ENCODE results near the gene GNG12.

The GNG12 gene

DNA sequence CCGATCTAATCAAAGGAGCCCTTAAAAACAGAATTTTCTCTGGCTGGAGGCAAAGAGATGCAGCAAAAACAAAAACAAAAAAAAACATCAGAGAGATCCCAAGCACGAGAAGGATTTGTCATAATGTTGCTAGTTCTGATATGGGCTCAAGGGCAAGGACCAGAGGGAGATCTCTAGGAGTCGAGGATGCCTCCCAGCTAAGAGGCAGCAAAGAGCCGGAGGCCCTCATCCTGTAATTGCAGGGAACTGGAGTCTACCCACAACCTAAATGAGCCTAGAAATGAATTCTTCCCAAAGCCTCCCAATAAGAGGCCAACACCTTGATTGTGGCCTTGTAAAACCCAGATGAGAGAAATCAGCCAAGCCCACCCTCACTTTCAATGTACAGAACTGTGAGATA is 12.0 kb downstream of the GNG12 start:
- no peaks in the 10 kb centered on the region for H3K9me2 ChIP-seq (replicated peaks; ENCODE audit: insufficient read depth, low read length)
- H3K4me2 ChIP-seq (ENCODE audit: low read depth, low read length, poor library complexity, severe bottlenecking), result no peak overlapping the region
- no peak overlapping the region for H3K4me3 ChIP-seq (ENCODE audit: insufficient read depth, low read length, poor library complexity, severe bottlenecking)
- H3K27ac ChIP-seq (ENCODE audit: low read depth, low read length), result no peak overlapping the region
- no peak overlapping the region for H2AFZ ChIP-seq (ENCODE audit: low read depth, low read length, severe bottlenecking)
- no peaks in the 10 kb centered on the region for H3K79me2 ChIP-seq (ENCODE audit: insufficient read depth, low read length)
- no peaks in the 10 kb centered on the region for H3K27me3 ChIP-seq (ENCODE audit: low read length)
- no peaks in the 10 kb centered on the region for H4K20me1 ChIP-seq (ENCODE audit: low read depth, low read length)
- no peaks in the 10 kb centered on the region for H3K9me3 ChIP-seq (ENCODE audit: insufficient read depth, low read length)
- no peak overlapping the region for H3K9ac ChIP-seq (ENCODE audit: low read length)
- H3F3A ChIP-seq (ENCODE audit: insufficient read depth), result no peaks in the 10 kb centered on the region
- TF ChIP-seq, protein P1, sequence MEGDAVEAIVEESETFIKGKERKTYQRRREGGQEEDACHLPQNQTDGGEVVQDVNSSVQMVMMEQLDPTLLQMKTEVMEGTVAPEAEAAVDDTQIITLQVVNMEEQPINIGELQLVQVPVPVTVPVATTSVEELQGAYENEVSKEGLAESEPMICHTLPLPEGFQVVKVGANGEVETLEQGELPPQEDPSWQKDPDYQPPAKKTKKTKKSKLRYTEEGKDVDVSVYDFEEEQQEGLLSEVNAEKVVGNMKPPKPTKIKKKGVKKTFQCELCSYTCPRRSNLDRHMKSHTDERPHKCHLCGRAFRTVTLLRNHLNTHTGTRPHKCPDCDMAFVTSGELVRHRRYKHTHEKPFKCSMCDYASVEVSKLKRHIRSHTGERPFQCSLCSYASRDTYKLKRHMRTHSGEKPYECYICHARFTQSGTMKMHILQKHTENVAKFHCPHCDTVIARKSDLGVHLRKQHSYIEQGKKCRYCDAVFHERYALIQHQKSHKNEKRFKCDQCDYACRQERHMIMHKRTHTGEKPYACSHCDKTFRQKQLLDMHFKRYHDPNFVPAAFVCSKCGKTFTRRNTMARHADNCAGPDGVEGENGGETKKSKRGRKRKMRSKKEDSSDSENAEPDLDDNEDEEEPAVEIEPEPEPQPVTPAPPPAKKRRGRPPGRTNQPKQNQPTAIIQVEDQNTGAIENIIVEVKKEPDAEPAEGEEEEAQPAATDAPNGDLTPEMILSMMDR (IDR thresholded peaks at IDR 0.05; ENCODE audit: insufficient read depth, low read length, poor library complexity, severe bottlenecking), result no peak
- TF ChIP-seq EZH2phosphoT487 (conservative IDR thresholded peaks at IDR 0.05; ENCODE audit: low read length), result no peak
- H3K36me3 ChIP-seq (ENCODE audit: low read length), result no peaks in the 10 kb centered on the region

DNA sequence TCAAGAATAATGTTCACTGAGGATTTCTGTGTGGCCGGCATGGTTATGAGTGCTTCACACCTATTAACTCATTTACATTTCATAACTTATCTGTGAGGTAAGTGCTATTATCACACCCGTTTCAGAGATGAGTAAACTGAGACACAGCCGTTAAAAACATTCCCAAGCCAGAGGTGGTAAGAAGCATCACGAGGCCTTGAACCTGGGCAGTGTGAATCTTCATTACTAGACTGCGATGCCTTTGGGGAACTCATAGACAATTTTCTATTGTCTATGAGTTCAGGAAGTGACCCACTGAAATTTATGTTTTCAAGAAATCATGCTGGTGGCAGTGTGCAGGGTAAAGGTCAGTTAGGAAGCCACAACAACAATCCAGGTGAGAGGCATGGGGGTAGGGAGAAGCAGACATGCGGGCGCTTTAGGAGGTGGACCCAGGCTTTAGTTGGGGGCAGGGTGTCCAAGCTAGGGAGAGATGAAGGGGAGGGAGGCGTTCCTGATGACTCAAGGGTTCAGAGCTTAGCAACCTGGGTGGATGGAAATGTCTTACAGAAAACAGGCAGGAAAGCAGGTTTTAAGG is 14.5 kb downstream of the GNG12 start:
- H3K27me3 ChIP-seq (ENCODE audit: low read length), result no peaks in the 10 kb centered on the region
- no peaks in the 10 kb centered on the region for H4K20me1 ChIP-seq (ENCODE audit: low read depth, low read length)
- H3K27ac ChIP-seq (ENCODE audit: low read depth, low read length), result no peak overlapping the region
- H3K9ac ChIP-seq (ENCODE audit: low read length), result no peak overlapping the region
- H3K36me3 ChIP-seq (ENCODE audit: low read length), result no peaks in the 10 kb centered on the region
- no peaks in the 10 kb centered on the region for H3K79me2 ChIP-seq (ENCODE audit: insufficient read depth, low read length)
- TF ChIP-seq EZH2phosphoT487 (conservative IDR thresholded peaks at IDR 0.05; ENCODE audit: low read length), result no peak
- TF ChIP-seq, protein P1 (IDR thresholded peaks at IDR 0.05; ENCODE audit: insufficient read depth, low read length, poor library complexity, severe bottlenecking), result no peak
- H3K4me3 ChIP-seq (ENCODE audit: insufficient read depth, low read length, poor library complexity, severe bottlenecking), result no peak overlapping the region
- H3K9me2 ChIP-seq (replicated peaks; ENCODE audit: insufficient read depth, low read length), result no peaks in the 10 kb centered on the region
- no peaks in the 10 kb centered on the region for H3F3A ChIP-seq (ENCODE audit: insufficient read depth)
- H3K9me3 ChIP-seq (ENCODE audit: insufficient read depth, low read length), result no peaks in the 10 kb centered on the region
- H3K4me2 ChIP-seq (ENCODE audit: low read depth, low read length, poor library complexity, severe bottlenecking), result no peak overlapping the region
- H2AFZ ChIP-seq (ENCODE audit: low read depth, low read length, severe bottlenecking), result no peak overlapping the region

DNA sequence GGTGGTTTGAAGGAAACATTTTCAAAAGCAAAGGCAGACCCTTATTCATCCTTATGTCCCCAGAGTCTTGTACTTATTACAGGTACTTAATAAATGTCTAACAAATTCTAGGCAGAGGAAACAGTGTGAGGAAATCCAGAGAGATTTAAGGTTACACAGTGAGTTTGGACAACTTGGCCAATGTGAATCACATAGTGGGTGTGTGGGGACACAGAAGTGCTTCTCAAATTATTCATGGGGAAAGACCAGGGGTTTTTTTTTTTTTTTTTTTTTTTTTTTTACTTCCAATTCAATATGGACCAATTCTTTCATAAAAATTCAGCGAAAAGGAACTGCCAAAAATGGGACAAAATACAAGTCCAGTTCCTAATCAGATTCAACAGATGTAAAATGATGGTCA is 15.1 kb downstream of the GNG12 start:
- no peak overlapping the region for H3K4me2 ChIP-seq (ENCODE audit: low read depth, low read length, poor library complexity, severe bottlenecking)
- no peaks in the 10 kb centered on the region for H4K20me1 ChIP-seq (ENCODE audit: low read depth, low read length)
- H3K9me3 ChIP-seq (ENCODE audit: insufficient read depth, low read length), result no peaks in the 10 kb centered on the region
- H2AFZ ChIP-seq (ENCODE audit: low read depth, low read length, severe bottlenecking), result no peak overlapping the region
- no peaks in the 10 kb centered on the region for H3K9me2 ChIP-seq (replicated peaks; ENCODE audit: insufficient read depth, low read length)
- no peak overlapping the region for H3K9ac ChIP-seq (ENCODE audit: low read length)
- no peaks in the 10 kb centered on the region for H3K79me2 ChIP-seq (ENCODE audit: insufficient read depth, low read length)
- no peak for TF ChIP-seq EZH2phosphoT487 (conservative IDR thresholded peaks at IDR 0.05; ENCODE audit: low read length)
- TF ChIP-seq, protein P1 (IDR thresholded peaks at IDR 0.05; ENCODE audit: insufficient read depth, low read length, poor library complexity, severe bottlenecking), result no peak
- no peak overlapping the region for H3K27ac ChIP-seq (ENCODE audit: low read depth, low read length)
- no peaks in the 10 kb centered on the region for H3K36me3 ChIP-seq (ENCODE audit: low read length)
- no peaks in the 10 kb centered on the region for H3K27me3 ChIP-seq (ENCODE audit: low read length)
- no peaks in the 10 kb centered on the region for H3F3A ChIP-seq (ENCODE audit: insufficient read depth)
- H3K4me3 ChIP-seq (ENCODE audit: insufficient read depth, low read length, poor library complexity, severe bottlenecking), result no peak overlapping the region

Measured in SU-DHL-6 (cell line).